ENCODE results near the gene ATXN3. TPM values are rescaled to one million over a fixed set of nuclear protein-coding genes. Genes with fewer than 3 reads are reported as not detected.
A peak's percentile ranks its signal among the peaks of the same experiment; 100 is the strongest.

Gene ATXN3
- total RNA-seq, 4 donors from 2014 or later: 17.1 to 35.6 (median 25.9) TPM

GRCh38 chr14:92109490-92109889 lies 3.1 kb upstream of the ATXN3 start:
- DNase-seq: no peak

GRCh38 chr14:92108345-92109254 lies 2.2 kb upstream of the ATXN3 start:
- 35 to 41% methylated on average over 8 to 11 of the region's 11 CpGs for WGBS, 2 donors (ENCODE audit: low coverage in 1 of 2)
- Histone ChIP-seq H3K27ac (no peak overlapping the region), H3K36me3 (no peaks in the 10 kb centered on the region), H3K4me1 (peaks cover 8 to 27% (median 14%) of the 10 kb centered on the region in 4 donors), H3K9me3 (no peaks in the 10 kb centered on the region), H3K4me3 (no peak overlapping the region), H3K27me3 (no peaks in the 10 kb centered on the region)
- DNase-seq: no peak
- in situ Hi-C loops (cut with MboI; ENCODE audit: low pct_ligation_motif_present in 1 of 4, low pct_unique_long_range_greater_than_20kb in 1 of 4, low sequenced_read_pairs in 3 of 4) (no loop called here), intact Hi-C loops (cut with DNase I; ENCODE audit: low total_unique reads) (no loop called here)
- no peak for TF ChIP-seq POLR2AphosphoS5 (IDR thresholded peaks at IDR 0.05)
- TF ChIP-seq POLR2A (IDR thresholded peaks at IDR 0.05): no peak
- TF ChIP-seq EP300 (IDR thresholded peaks at IDR 0.05; ENCODE audit: low read depth): no peak
- no peak for TF ChIP-seq CTCF (IDR thresholded peaks at IDR 0.05)

More at GRCh38 chr14:92109490-92109889, 3.1 kb upstream of the ATXN3 start:
- no peak for TF ChIP-seq EP300 (IDR thresholded peaks at IDR 0.05; ENCODE audit: low read depth)
- TF ChIP-seq CTCF (IDR thresholded peaks at IDR 0.05): no peak
- no peak for TF ChIP-seq POLR2AphosphoS5 (IDR thresholded peaks at IDR 0.05)
- no peak for TF ChIP-seq POLR2A (IDR thresholded peaks at IDR 0.05)
- no peaks in the 10 kb centered on the region for H3K36me3 ChIP-seq
- 71 to 76% methylated on average over 1 to 5 of the region's 5 CpGs for WGBS, 2 donors (ENCODE audit: low coverage in 1 of 2)
- no peaks in the 10 kb centered on the region for H3K27me3 ChIP-seq
- intact Hi-C loops (cut with DNase I; ENCODE audit: low total_unique reads) (no loop called here), in situ Hi-C loops (cut with MboI; ENCODE audit: low pct_ligation_motif_present in 1 of 4, low pct_unique_long_range_greater_than_20kb in 1 of 4, low sequenced_read_pairs in 3 of 4) (no loop called here)
- no peaks in the 10 kb centered on the region for H3K9me3 ChIP-seq
- H3K27ac ChIP-seq: no peak overlapping the region
- peaks cover 8 to 22% (median 11%) of the 10 kb centered on the region in 4 donors for H3K4me1 ChIP-seq
- no peak overlapping the region for H3K4me3 ChIP-seq

- DNase-seq: peak; percentile 44
- TF ChIP-seq EP300 (IDR thresholded peaks at IDR 0.05; ENCODE audit: low read depth) (no peak), CTCF (IDR thresholded peaks at IDR 0.05) (no peak), POLR2AphosphoS5 (IDR thresholded peaks at IDR 0.05) (no peak), POLR2A (IDR thresholded peaks at IDR 0.05) (peak; percentile 39)
- Histone ChIP-seq H3K27me3 (no peaks in the 10 kb centered on the region), H3K27ac (peak overlapping the region; percentile 92 to 100 (median 96)), H3K36me3 (no peaks in the 10 kb centered on the region), H3K9me3 (no peaks in the 10 kb centered on the region), H3K4me3 (peak overlapping the region; percentile 79 to 97 (median 96)), H3K4me1 (peaks cover 8 to 38% (median 19%) of the 10 kb centered on the region in 4 donors)
- intact Hi-C loops (cut with DNase I; ENCODE audit: low total_unique reads): no loop called here
- in situ Hi-C loops (cut with MboI; ENCODE audit: low pct_ligation_motif_present in 1 of 4, low pct_unique_long_range_greater_than_20kb in 1 of 4, low sequenced_read_pairs in 3 of 4): no loop called here
- 0% methylated on average over 3 to 10 of the region's 10 CpGs for WGBS, 2 donors (ENCODE audit: low coverage in 1 of 2)
These were observed 564 bp downstream of the ATXN3 start for GRCh38 chr14:92105893-92106142.

GRCh38 chr14:92105073-92105892 lies 1.1 kb downstream of the ATXN3 start:
- Histone ChIP-seq H3K9me3 (no peaks in the 10 kb centered on the region), H3K27me3 (no peaks in the 10 kb centered on the region), H3K36me3 (no peaks in the 10 kb centered on the region), H3K4me3 (peak overlapping the region; percentile 79 to 97 (median 96)), H3K27ac (peak overlapping the region; percentile 92 to 100 (median 96)), H3K4me1 (peaks cover 8 to 38% (median 19%) of the 10 kb centered on the region in 4 donors)
- TF ChIP-seq EP300 (IDR thresholded peaks at IDR 0.05; ENCODE audit: low read depth) (no peak), POLR2AphosphoS5 (IDR thresholded peaks at IDR 0.05) (no peak), CTCF (IDR thresholded peaks at IDR 0.05) (no peak), POLR2A (IDR thresholded peaks at IDR 0.05) (no peak)
- 48 to 50% methylated on average over 12 to 16 of the region's 16 CpGs for WGBS, 2 donors (ENCODE audit: low coverage in 1 of 2)
- in situ Hi-C loops (cut with MboI; ENCODE audit: low pct_ligation_motif_present in 1 of 4, low pct_unique_long_range_greater_than_20kb in 1 of 4, low sequenced_read_pairs in 3 of 4): no loop called here
- DNase-seq: no peak
- intact Hi-C loops (cut with DNase I; ENCODE audit: low total_unique reads): no loop called here
